Measurements from ENCODE around the gene KLK15. TPM values are rescaled to one million over a fixed set of nuclear protein-coding genes. Genes with fewer than 3 reads are reported as not detected.

The KLK15 gene
- total and polyA plus RNA-seq, 10 of the 15 experiments (the other 5 are each of a cell fraction or from before 2014, with no cell fraction given) = 0.04 to 0.08 TPM; not detected in 8

DNA sequence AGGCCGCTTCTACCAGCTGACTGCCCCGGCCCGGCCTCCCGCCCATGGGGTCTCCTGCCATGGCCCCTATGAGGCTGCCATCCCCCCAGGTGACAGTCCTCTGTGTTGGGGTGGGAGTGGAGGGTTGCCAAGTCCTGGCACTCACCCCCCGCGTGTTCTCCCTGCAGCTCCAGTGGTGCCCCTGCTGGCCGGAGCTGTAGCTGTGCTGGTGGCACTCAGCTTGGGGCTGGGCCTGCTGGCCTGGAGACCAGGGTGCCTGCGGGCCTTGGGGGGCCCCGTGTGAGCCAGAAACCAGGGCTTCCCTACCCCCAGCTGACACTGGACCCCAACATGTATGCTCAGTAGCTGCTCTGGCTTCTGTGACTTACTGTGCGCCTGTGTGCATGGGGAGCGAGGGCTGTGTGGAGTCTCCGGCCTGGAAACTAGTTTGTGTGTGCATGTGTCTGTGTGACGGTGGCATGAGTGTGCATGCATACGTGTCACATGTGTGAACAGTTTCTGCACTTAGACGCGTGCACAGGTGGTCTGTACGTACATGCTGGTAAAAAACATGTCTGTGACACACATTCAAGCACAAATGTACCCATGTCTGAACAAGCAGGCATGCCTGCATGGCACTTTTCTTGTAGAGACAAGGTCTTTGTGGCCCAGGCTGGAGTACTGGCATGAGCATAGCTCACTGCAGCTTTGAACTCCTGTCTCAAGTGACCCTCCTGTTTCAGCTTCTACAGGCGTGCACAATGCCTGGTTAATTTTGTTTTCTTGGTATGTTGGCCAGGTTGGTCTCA, 38.3 kb downstream of the KLK15 start (continued):
- TF ChIP-seq PBX3 (IDR thresholded peaks at IDR 0.05; ENCODE audit: insufficient replicate concordance, low read depth, low read length) (no peak), CTCF (IDR thresholded peaks at IDR 0.05 in 2 of 3, conservative IDR thresholded peaks at IDR 0.05 in 1 of 3; ENCODE audit: control insufficient read depth in 2 of 3, extremely low read depth in 1 of 3, insufficient read depth in 1 of 3, low read depth in 3 of 3, low read length in 3 of 3) (peak in 2 of 3 experiments; percentile 33 to 38; a peak in 2 of 6 replicates), POLR2A (IDR thresholded peaks at IDR 0.05; ENCODE audit: low read depth, low read length) (peak; percentile 82), SMAD5 (IDR thresholded peaks at IDR 0.05; ENCODE audit: low read depth) (peak; percentile 61; the same call in 1 of the 2 replicates), RFX5 (IDR thresholded peaks at IDR 0.05; ENCODE audit: low read depth, low read length) (no peak), MTA3 (IDR thresholded peaks at IDR 0.05; ENCODE audit: borderline replicate concordance, low read length) (peak; percentile 37; the same call in 1 of the 2 replicates), TCF12 (IDR thresholded peaks at IDR 0.05; ENCODE audit: low read depth, low read length) (0 out of 2 replicates have a peak, but pooled peaks have one; percentile 5), ZBED1 (IDR thresholded peaks at IDR 0.05; ENCODE audit: borderline replicate concordance) (0 out of 2 replicates have a peak, but pooled peaks have one; percentile 0), ESRRA (IDR thresholded peaks at IDR 0.05; ENCODE audit: low read length) (no peak)
- TF ChIP-seq, protein P1, sequence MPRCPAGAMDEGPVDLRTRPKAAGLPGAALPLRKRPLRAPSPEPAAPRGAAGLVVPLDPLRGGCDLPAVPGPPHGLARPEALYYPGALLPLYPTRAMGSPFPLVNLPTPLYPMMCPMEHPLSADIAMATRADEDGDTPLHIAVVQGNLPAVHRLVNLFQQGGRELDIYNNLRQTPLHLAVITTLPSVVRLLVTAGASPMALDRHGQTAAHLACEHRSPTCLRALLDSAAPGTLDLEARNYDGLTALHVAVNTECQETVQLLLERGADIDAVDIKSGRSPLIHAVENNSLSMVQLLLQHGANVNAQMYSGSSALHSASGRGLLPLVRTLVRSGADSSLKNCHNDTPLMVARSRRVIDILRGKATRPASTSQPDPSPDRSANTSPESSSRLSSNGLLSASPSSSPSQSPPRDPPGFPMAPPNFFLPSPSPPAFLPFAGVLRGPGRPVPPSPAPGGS (IDR thresholded peaks at IDR 0.05; ENCODE audit: borderline replicate concordance, insufficient read depth, low read depth, low read length, poor library complexity, severe bottlenecking) = peak; percentile 75
